Brain microvascular endothelial cell (primary cell): Measurements from ENCODE around the gene ADCY5.

Experiments
- DNase-seq: peaks from one replicate; pipeline ENCODE4 v3.0.0-alpha.2; 2020
- H3K27ac ChIP-seq: fragments of 250-450 bp; sonication (Bioruptor Pico); 2 replicates; pipeline ENCODE4 v1.5.1; 2020; ENCODE audit warnings: mild to moderate bottlenecking, moderate library complexity
- H3K27me3 ChIP-seq: fragments of 250-450 bp; sonication (Bioruptor Pico); replicated peaks from 2 replicates; pipeline ENCODE4 v1.5.1; 2020; ENCODE audit warnings: mild to moderate bottlenecking
- H3K36me3 ChIP-seq: fragments of 250-450 bp; sonication (Bioruptor Pico); replicated peaks from 2 replicates; pipeline ENCODE4 v1.5.1; 2020; ENCODE audit warnings: mild to moderate bottlenecking
- H3K4me3 ChIP-seq: 2 replicates; pipeline ENCODE4 v1.5.1; 2011; ENCODE audit warnings: low read depth, mild to moderate bottlenecking, control low read depth, low read length, moderate library complexity
- CTCF ChIP-seq: IDR thresholded peaks from 2 replicates; pipeline ENCODE4 v1.5.1; 2011; ENCODE audit warnings: low read depth, mild to moderate bottlenecking, moderate library complexity, low read length, control low read depth, inconsistent platforms; ENCODE audit errors: missing control alignments
- in situ Hi-C: cut with HindIII; loops from 2 replicates; pipeline ENCODE4 v1.10.0; 2017; ENCODE audit warnings: low sequenced_read_pairs, low pct_ligation_motif_present

ADCY5 gene

GRCh38 chr3:123290962-123291361 is 157.9 kb downstream of the ADCY5 start:
- Histone ChIP-seq H3K36me3 (no peaks in the 10 kb centered on the region), H3K4me3 (no peak overlapping the region), H3K27ac (no peak overlapping the region), H3K27me3 (no peaks in the 10 kb centered on the region)
- in situ Hi-C loops = no loop called here
- TF ChIP-seq CTCF = no peak
- DNase-seq = no peak

- no peak for DNase-seq
- in situ Hi-C loops = no loop called here
- Histone ChIP-seq H3K4me3 (no peak overlapping the region), H3K27ac (no peak overlapping the region), H3K36me3 (no peaks in the 10 kb centered on the region), H3K27me3 (no peaks in the 10 kb centered on the region)
- no peak for TF ChIP-seq CTCF
Observed at GRCh38 chr3:123290107-123290930, 158.6 kb downstream of the ADCY5 start.

- H3K27me3 ChIP-seq = no peaks in the 10 kb centered on the region
- no peak overlapping the region for H3K27ac ChIP-seq
- no peaks in the 10 kb centered on the region for H3K36me3 ChIP-seq
- DNase-seq = no peak
- no peak overlapping the region for H3K4me3 ChIP-seq
- in situ Hi-C loops = no loop called here
- TF ChIP-seq CTCF = no peak
Observed at GRCh38 chr3:123289391-123290106, 159.3 kb downstream of the ADCY5 start.

GRCh38 chr3:123287962-123288302 is 161.0 kb downstream of the ADCY5 start:
- Histone ChIP-seq H3K4me3 (no peak overlapping the region), H3K36me3 (no peaks in the 10 kb centered on the region), H3K27ac (no peak overlapping the region), H3K27me3 (no peaks in the 10 kb centered on the region)
- TF ChIP-seq CTCF = no peak
- DNase-seq = no peak
- in situ Hi-C loops = no loop called here

GRCh38 chr3:123287051-123287961 is 161.6 kb downstream of the ADCY5 start:
- in situ Hi-C loops = no loop called here
- no peak overlapping the region for H3K4me3 ChIP-seq
- no peaks in the 10 kb centered on the region for H3K27me3 ChIP-seq
- TF ChIP-seq CTCF = no peak
- no peak overlapping the region for H3K27ac ChIP-seq
- no peaks in the 10 kb centered on the region for H3K36me3 ChIP-seq
- no peak for DNase-seq
